ENCODE measurements around the gene ZSCAN4. TPM values are rescaled to one million over a fixed set of nuclear protein-coding genes. Genes with fewer than 3 reads are reported as not detected.

The ZSCAN4 gene
- polyA plus RNA-seq, 2 of the 4 experiments (the other 2 are of a cell fraction): 0.04 TPM; not detected in 1

- TF ChIP-seq BHLHE40 (IDR thresholded peaks at IDR 0.05; ENCODE audit: low read depth, low read length) (no peak), PBX3 (IDR thresholded peaks at IDR 0.05) (peak; percentile 97), POLR2A (IDR thresholded peaks at IDR 0.05; ENCODE audit: low read length) (peak; percentile 55), SREBF2 (IDR thresholded peaks at IDR 0.05) (no peak), ESRRA (IDR thresholded peaks at IDR 0.05; ENCODE audit: borderline replicate concordance, low read length) (no peak), JUN (IDR thresholded peaks at IDR 0.05) (peak; percentile 47 to 62; a peak in 2 of 5 replicates), CBX2 (IDR thresholded peaks at IDR 0.05; ENCODE audit: borderline replicate concordance, low read depth) (no peak), ZC3H11A (IDR thresholded peaks at IDR 0.05) (no peak), MAFK (IDR thresholded peaks at IDR 0.05; ENCODE audit: partially characterized antibody) (no peak), SMC3 (IDR thresholded peaks at IDR 0.05) (no peak), FOSL2 (IDR thresholded peaks at IDR 0.05) (no peak), FOSL2 (CRISPR knock-in tag; IDR thresholded peaks at IDR 0.05) (no peak), RAD21 (conservative IDR thresholded peaks at IDR 0.05 in 1 of 2, IDR thresholded peaks at IDR 0.05 in 1 of 2) (no peak), CEBPB (IDR thresholded peaks at IDR 0.05) (peak in 1 of 2 experiments; percentile 53; a peak in 1 of 4 replicates), HOXB5 (CRISPR knock-in tag; IDR thresholded peaks at IDR 0.05) (no peak), HEYL (CRISPR knock-in tag; IDR thresholded peaks at IDR 0.05) (no peak), EHMT2 (IDR thresholded peaks at IDR 0.05; ENCODE audit: low read depth) (no peak)
These were observed 35.5 kb upstream of the ZSCAN4 start, which contains the start of gene ZNF211 (continued) for GRCh38 chr19:57632987-57633831.

GRCh38 chr19:57633832-57634131, 35.0 kb upstream of the ZSCAN4 start:
- CTCF ChIA-PET: interaction anchor here (0.6 to 1.3 kb wide), 3 partner anchors 16 to 283 kb away, joined by 3 to 4 read pairs (median 4); partner anchors contain the start of genes ZNF134 and ZNF417
- H3K27ac ChIP-seq: peak overlapping the region; percentile 78 to 89; a peak in 4 of 6 replicates

GRCh38 chr19:57637379-57637778, 31.4 kb upstream of the ZSCAN4 start:
- Histone ChIP-seq H3K27ac (no peak overlapping the region), H3K9me3 (peaks cover 83% of the 10 kb centered on the region), H3K4me2 (no peak overlapping the region), H3K4me3 (no peak overlapping the region), H3K4me1 (no peaks in the 10 kb centered on the region)
- WGBS (ENCODE audit: missing lambda C conversion rate): 85% methylated on average over 4 of the region's 4 CpGs
- FAIRE-seq: no peak
- ATAC-seq: no peak
- ChIA-PET POLR2A (no interaction called here), CTCF (no interaction called here)
- no peak for DNase-seq (ENCODE audit: low read depth in 1 of 2, low spot score in 1 of 2)
- TF ChIP-seq NPAS2 (CRISPR knock-in tag; IDR thresholded peaks at IDR 0.05; ENCODE audit: borderline replicate concordance): no peak
- TF ChIP-seq CTCF (IDR thresholded peaks at IDR 0.05): no peak
- no peak for TF ChIP-seq PBX3 (IDR thresholded peaks at IDR 0.05)
- TF ChIP-seq RCOR1 (IDR thresholded peaks at IDR 0.05; ENCODE audit: low read depth, low read length): no peak
- TF ChIP-seq BHLHE40 (IDR thresholded peaks at IDR 0.05; ENCODE audit: low read depth, low read length): no peak
- TF ChIP-seq ZC3H11A (IDR thresholded peaks at IDR 0.05): no peak
- TF ChIP-seq HEYL (CRISPR knock-in tag; IDR thresholded peaks at IDR 0.05): no peak
- TF ChIP-seq PHF8 (IDR thresholded peaks at IDR 0.05; ENCODE audit: borderline replicate concordance, low read depth): no peak
- no peak for TF ChIP-seq CEBPB (IDR thresholded peaks at IDR 0.05)

More at GRCh38 chr19:57633832-57634131, 35.0 kb upstream of the ZSCAN4 start:
- peak overlapping the region; percentile 71 for H3K4me3 ChIP-seq
- no peaks in the 10 kb centered on the region for H3K4me1 ChIP-seq
- H3K9me3 ChIP-seq: peaks cover 71% of the 10 kb centered on the region
- TF ChIP-seq ZC3H11A (IDR thresholded peaks at IDR 0.05): no peak
- no peak for TF ChIP-seq RARB (CRISPR knock-in tag; IDR thresholded peaks at IDR 0.05)
- no peak for TF ChIP-seq SREBF2 (IDR thresholded peaks at IDR 0.05)
- no peak for TF ChIP-seq NPAS2 (CRISPR knock-in tag; IDR thresholded peaks at IDR 0.05; ENCODE audit: borderline replicate concordance)
- no peak for TF ChIP-seq EHF (CRISPR knock-in tag; IDR thresholded peaks at IDR 0.05)
- 88% methylated on average over 6 of the region's 6 CpGs for WGBS (ENCODE audit: missing lambda C conversion rate)
- POLR2A ChIA-PET: interaction anchor here (3.0 kb wide), 1 partner anchor 19 kb away, joined by 16 read pairs; the partner anchor contains the start of gene ZNF134
- peak overlapping the region; percentile 69 for H3K4me2 ChIP-seq
- ATAC-seq (peak in 1 of 2 experiments; percentile 7; a peak in 2 of 6 replicates), DNase-seq (ENCODE audit: low read depth in 1 of 2, low spot score in 1 of 2) (no peak), FAIRE-seq (no peak)

Measured in A549 (cell line).